Measurements from ENCODE around the gene RAB1A.
"Not testable (repeated sequence)": the region's sequence is repeated elsewhere in the genome, so short reads cannot be mapped to it uniquely, and the experiment has no call there.

RAB1A gene

DNA sequence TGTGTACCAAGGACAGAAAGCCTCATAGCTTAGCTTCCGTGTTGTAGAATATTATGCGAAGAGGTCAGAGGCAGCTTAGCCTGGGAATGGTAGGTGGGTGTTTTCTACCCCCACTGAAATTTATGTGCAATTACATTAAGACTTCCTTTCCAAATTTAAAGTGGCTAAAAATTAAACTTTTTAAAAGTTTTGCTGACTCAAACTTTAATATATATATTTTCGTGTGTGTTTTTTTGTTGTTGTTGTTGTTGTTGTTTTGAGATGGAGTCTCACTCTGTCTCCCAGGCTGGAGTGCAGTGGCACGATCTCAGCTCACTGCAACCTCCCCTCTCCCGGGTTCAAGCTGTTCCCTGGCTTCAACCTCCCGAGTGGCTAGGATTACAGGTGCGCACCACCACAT is 4.3 kb upstream of the RAB1A start:
- DNase-seq: no peak

DNA sequence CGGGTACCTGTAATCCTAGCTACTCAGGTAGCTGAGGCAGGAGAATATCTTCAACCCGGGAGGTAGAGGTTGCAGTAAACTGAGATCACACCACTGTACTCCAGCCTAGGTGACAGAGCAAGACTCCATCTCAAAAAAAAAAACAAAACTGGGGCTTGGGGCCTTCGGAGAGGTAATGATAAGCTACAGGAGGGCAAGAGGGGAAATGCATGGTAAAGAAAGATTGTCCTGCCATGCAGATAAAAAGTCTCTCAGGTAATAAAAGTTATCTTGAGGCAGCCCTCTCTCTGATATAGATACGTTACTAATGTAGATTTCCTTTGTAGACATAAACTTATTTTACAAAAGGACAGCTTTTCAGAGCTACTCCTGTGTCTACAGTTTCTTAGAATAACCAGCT is 3.7 kb upstream of the RAB1A start:
- no peak for DNase-seq

DNA sequence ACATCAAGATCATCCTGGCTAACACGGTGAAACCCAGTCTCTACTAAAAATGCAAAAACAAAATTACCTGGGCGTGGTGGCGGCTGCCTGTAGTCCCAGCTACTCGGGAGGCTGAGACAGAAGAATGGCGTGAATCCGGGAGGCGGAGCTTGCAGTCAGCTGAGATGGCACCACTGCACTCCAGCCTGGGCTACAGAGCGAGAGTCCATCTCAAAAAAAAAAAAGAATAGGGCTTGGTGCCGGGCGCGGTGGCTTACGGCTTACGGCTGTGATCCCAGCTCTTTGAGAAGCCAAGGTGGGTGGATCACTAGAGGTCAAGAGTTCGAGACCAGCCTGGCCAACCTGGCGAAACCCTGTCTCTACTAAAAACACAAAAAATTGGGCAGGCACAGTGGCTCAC is 3.0 kb upstream of the RAB1A start:
- not testable (repeated sequence) for DNase-seq

DNA sequence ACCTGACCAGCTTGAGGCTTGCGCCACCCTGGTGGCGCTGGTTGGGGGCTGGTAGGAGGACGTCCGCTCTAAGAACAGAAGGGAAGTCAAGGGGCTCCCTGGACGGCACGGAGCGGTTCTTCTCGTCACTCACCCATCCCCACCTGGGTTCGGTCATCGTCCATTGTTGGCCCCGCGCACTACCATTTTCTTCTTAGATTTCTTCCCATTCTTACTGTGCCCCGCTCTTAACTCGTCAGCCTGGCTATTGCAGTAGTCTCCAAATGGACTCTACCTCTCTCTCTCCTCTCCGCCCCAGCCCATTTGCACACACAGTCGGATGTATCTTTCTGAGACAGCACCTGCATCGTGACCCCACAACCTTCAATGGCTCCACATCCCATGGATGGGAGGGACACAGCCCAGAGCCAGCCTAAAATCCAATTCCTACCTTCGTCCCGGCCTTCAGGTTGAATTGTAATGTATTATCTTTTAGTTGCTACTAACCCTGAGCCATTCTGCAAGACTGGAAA is 814 bp upstream of the RAB1A start:
- no peak for DNase-seq

DNA sequence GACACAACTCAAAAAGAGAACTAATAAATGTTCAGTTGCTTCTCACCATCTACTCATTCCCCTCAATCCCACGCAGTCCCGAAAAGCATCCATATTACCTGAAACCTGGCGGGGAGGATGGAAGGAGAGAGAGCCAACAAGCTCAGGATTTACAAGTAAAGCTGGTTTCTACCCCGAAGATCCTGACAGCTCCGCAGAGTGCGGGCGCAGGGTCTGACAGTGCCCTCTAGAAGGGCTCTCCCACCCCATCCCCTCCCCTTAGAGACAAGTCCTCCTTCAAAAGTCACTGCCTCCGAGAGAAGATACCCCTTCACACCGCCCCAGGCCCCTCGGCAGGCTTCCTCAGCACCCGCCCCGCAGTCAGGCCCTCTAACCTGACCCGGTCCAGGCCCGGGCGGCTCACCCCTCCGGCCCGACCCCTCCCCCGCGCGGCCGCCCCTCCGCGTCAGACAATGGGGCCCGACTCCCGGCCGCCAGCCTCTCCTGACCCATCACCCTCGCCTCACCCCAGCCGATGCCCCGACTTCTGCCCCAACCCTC is 550 bp downstream of the RAB1A start:
- DNase-seq: no peak

DNA sequence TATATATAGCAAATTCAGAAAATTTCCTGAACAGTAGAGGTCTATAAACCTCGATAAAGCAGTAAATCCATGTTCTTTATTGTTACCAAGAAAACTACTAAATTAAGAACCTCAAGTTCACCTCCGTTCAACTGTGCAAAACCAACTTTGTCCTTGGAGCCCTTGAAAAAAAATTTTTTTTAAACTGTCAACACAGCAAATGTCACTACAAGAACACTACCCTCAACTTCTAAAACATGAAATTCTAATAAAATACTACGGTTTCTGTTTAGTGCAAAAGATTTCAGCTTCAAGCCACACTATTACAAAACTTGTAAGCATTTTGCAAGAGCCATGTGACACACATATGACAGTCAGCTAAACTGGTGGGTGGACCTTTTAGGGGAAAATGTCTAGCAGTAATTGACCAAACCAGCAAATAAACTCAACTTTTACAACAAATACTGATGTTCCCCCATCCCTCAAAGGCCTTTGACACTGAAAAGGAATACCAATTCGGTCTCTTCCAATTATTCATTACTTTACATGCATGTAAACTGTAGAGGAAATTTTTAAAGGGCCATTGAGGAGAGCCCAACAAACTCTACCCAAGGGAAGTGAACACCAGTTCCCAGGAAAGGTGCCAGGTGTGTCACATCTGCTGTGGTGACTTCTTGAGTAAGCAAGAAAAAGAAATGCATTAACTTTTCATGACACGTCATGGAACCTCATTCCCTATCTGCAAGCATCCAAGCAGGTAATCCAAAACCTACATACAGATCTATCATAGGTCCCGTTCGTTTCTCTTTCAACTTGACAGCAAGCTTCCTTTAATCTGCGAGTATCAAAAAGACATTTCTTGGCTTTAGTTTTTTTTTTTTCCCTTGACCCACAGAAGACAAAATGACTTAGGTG is 1.4 kb downstream of the RAB1A start:
- DNase-seq: no peak

DNA sequence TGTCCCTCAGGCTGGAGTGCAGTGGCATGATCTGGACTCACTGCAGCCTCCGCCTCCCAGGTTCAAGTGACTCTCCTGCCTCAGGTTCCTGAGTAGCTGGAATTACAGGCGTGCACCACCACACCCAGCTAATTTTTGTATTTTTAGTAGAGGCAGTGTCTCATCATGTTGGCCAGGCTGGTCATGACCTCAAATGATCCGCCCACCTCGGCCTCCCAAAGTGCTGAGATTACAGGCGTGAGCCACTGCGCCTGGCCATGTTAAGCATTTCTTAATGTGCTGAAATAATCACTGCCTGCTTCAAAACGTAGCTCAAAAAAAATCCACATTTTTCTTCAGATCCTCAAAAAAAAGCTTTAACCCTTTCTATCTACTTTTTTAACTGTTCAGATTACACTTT is 4.4 kb downstream of the RAB1A start:
- not testable (repeated sequence) for DNase-seq

DNA sequence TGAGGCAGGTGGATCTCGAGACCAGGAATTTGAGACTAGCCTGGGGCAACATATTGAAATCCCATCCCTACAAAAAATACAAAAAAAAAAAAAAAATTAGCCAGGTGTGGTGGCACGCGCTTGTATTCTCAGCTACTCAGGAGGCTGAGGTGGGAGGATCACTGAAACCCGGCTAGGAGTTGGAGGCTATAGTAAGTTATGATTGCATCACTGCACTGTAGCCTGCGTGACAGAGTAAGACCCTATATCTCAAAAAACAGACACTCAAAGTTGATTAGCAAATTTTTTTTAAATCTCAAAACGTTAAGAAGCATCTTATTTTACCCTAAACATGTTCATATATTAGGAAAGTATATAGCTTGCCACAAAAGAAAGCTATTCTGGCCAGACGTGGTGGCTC is 7.6 kb downstream of the RAB1A start:
- no peak for DNase-seq

DNA sequence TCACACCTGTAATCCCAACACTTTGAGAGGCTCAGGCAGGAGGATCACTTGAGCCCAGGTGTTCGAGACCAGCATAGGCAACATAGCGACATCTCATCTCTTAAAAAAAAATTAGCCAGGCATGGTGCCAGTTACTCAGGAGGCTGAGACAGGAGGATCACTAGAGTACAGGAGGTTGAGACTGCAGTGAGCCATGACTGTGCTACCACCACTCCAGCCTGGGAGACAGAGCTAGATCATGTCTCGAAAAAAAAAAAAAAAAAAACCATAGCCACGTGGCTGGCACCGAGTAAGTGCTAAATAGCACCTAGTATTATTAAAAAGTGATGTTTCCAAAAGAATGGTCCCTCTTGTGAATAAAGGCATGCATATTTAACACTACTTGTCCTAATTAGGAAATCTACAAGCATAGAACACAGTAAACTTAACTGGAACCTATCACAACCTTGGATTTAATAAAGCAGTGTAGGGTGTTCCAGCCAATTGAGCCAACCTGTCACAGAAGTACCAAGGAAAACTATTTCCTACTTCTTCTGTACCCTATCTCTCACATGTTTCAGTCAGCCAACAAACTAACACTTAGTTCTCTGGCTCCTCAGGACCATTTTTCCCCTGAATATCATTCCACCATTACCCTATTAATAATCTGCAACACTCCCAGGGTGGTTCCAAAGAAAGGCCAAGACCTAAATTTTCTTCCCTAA is 8.8 kb downstream of the RAB1A start:
- no peak for DNase-seq

DNA sequence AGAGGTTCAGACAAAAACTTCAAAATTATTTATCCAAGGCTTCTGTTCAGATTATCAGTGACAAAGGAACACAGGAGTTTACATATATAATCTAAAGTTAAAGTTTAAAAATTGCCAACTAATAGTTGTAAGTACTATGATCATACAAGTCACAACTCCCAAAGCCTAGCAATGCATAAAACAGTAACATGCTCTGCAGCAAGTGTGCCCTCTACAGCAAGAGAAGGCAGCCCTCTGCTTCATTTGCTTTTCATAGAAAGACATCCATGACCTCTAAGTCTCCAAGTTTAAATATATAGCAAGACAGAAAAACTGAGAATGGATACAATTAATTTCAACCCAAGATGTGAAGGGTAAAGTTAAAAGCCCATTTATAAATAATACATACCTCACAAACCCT is 13.3 kb downstream of the RAB1A start:
- no peak for DNase-seq

DNA sequence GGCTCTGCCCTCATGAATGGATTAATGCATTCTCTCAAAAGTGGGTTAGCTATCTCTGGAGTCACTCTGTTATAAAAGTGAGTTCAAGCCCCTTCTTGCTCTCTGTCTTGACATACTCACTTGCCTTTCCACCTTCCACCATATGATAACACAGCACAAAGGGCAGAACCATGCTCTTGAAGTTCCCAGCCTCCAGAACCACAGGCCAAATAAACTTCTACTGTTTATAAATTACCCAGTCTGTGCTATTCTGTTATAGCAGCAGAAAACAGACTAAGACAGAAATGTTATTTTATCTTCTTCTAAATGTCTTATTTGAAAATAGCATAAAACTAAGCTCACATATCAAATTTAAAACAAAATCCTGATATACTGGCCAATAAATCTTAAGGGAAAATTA is 15.0 kb downstream of the RAB1A start:
- no peak for DNase-seq

DNA sequence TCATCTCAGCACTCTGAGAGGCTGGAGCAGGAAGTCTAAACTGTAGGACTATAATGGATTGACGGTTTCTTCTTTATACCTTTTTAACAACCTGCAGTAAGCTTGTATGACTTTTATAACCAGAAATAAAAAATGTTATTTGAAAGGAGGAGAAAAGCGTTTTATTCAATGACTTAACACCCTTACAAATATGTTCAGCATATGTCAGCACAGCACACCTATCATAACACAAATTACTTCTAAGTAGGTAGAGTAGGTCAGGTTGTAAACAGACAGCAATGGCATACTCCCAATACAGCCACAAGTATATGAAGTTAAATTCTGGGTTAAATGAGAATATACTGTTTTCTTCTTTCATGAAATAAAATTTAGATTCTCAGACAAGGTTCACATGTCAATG is 16.1 kb downstream of the RAB1A start:
- no peak for DNase-seq

DNA sequence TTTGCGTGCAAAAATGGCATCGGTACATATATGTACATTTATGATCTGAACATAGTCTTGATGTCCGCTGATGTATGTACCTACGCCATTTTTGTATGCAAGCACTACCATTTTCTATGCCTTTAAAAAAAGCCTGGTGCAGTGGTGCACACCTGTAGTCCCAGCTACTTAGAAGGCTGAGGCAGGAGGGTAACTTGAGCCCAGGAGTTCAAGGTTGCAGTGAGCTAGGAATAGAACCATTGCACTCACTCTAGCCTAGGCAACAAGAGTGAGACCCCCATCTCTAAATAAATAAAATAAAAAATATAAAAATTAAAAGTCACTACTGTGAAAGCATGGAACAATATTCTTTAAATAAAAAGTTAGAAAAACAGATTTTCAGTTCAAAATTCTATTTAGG is 16.7 kb downstream of the RAB1A start:
- no peak for DNase-seq

DNA sequence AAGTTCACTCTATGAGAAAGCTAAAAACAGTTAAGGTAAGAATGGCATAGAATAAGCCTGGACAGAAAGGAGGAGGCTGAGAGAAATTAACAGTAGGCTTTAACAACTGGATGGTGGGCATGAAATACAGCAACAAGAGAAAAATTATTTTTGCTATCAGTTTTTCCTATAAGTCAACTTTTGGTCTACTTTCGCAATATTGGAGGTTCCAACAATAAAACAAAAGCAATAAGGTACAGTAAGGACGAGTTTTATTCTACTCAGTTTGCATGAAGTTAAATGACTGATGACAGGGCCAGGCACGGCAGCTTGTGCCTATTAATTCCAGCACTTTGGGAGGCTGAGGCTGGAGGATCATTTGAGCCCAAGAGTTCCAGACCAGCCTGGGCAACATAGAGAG is 17.3 kb downstream of the RAB1A start:
- no peak for DNase-seq

DNA sequence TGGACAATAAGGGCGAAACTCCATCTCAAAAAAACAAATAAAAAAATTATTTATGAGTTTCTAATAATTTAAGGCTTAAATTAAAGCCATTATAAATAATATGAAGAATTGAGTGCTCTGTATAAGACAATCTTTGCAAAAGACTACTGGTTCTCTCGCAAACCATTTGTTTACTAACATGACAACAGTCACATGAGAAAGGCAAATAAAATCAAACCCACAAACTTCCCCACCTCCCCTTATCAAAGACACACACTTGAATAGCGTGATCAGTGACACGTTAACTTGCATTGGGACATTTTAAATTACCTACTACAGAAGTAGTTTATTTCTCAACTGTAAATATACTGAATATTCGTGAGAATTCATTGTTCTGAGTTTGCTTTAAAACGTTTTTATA is 21.1 kb downstream of the RAB1A start:
- DNase-seq: no peak

DNA sequence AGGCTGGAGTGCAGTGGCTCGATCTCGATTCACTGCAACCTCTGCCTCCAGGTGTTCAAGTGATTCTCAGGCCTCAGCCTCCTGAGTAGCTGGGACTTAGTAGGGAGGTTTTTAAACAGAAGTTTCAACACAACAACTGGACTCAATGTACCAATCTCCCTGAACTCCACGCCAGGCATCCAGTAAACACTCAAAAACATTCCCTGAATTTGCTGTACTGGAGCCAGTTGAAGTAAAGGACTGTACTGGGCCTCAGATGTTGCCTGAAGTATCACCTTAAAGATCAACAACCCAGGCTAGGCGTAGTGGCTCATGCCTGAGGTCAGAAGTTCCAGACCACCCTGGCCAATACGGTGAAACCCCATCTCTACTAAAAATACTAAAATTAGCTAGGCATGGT is 22.4 kb downstream of the RAB1A start:
- no peak for DNase-seq

DNA sequence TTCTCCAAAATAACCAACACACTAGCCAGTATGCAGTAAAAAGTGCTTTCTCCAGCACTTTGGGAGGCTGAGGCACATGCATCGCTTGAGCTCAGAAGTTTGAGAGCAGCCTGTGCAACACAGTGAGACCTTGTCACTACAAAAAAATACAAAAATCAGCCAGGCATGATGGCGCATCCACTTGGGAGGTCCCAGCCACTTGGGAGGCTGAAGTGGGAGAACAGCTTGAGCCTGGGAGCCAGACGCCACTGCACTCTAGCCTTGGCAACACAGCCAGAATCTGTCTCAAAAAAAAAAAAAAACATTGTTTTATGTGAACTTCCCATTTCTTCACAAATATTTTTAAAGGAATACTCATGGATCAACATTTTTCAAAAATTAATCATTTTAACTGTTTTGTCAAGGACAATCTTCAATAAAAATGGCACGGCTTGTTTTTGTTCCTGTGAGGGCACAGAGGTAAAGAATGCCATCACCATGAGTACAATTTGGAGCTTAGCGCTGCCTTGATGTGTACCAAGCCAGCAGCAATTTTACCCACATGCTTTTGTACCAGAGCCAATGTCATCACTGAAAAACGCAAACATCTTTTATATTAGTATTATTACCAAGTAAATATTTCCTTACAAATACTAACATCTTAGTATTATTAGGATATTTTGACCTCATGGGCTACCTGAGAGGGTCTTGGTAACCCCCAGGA is 26.7 kb downstream of the RAB1A start:
- DNase-seq: peak; percentile 17

DNA sequence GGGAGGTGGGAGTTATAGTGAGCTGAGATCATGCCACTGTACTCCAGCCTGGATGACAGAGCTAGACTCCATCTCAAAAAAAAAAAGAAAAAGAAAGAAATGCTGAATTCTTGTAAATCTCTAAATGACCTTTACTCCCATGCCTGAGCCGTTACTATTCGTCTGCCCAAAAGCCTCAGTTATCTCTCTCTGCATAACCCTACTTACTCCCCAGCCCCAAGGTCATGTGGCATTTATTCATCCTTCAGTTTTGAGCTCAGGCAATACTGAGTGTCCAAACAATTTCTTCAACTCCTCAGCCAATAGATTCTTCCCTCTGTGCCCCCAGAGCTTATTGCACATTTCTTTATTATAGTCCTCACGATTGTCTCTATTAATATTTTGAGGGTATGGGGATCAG is 28.8 kb downstream of the RAB1A start:
- DNase-seq: no peak

DNA sequence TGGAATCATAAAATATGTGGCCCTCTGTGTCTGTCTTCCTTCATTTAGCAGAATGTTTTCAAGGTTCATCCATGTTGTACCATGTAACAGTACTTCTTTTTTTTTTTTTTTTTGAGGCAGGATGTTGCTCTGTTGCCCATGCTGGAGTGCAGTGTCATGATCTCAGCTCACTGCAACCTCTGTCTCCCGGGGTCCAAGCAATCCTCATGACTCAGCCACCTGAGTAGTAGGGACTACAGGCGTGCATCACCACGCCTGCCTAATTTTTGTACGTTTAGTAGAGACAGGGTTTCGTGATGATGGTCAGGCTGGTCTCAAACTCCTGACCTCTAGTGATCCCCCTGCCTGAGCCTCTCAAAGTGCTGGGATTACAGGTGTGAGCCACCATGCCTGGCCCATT is 31.2 kb downstream of the RAB1A start:
- DNase-seq: no peak

DNA sequence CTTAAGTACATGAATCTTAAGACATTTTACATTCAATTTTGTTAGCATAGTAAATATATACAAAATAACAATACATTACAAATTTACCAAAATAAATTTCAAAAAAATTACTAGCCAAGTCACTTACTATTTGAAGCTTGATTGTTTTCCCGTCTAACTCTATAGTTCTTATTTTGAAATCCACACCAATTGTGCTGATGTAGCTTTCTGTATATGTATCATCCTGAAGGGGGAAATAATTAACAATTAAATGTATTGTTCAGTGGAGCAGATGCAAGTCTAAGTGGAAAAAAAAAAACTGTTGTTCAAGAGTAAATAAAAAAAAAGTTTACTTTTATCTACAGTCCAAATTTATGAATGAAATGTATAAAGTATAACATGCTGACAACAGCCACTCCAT is 32.1 kb downstream of the RAB1A start:
- no peak for DNase-seq

DNA sequence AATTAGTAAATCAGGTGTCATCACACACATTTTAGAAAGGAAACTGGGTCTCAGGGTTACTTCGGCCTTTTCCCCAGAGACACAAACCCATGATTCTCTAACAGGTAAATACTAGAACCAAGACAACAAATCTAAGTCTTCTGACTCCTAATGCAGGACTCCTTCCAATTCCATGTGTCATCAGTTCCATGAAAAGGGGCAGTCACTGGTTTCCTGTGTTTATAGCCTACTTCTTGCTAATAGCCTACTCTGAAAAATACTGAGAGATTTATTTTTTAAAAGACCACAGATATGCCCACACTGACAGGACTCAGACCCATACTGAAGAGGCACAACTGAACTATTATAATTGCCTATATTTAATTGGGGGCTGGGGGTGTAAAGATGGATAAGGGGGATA is 33.0 kb downstream of the RAB1A start:
- DNase-seq: no peak

DNA sequence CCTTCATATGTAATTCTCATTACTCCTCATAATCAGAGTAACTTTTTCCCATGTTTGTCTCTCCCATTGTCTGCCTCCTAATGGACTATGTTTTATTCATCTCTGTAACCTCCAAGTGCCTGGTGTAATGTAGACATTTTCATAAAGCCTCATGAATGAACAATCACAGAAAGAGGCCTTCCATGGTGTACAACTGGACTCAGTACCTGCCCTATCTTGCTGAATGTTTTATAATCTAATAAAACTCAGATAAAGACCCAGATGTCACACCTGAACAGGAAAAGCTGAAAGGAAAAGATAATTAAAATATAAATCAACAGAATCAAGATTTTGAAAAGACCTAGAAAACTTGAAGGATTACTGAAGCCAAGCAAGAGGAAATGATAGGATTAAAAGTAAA is 36.7 kb downstream of the RAB1A start:
- no peak for DNase-seq

DNA sequence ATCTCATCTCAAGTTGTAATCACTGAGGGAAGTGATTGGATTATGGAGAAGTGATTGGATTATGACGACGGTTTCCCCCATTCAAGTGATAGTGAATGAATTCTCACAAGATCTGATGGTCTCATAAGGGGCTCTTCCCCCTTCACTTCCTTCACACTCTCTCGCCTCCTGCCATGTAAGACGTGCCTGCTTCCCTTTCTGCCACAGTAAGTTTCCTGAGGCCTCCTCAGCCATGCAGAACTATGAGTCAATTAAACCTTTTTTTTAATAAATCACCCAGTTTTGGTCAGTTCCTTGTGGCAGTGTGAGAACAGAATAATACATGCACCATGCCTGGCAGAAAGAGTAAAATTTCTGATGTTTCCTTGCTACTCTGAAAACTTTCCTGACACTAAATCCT is 37.1 kb downstream of the RAB1A start:
- no peak for DNase-seq

DNA sequence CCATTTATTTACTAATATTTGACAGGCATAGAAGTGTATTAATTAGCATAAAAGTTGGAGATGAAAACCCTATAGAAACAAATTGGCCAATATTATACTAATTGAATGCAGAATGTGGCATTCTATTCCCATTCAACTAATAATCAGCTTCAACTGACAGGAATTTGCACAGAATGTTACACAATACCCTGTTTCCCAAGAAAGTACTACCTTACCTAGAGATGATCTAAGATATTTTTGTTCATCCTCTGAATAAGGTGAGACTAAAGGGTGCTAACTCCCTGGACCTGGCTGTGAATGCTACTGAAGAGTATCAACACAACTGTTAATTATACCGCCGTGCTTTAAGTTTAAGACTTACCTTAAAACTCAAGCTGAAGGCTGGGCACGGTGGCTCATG is 44.8 kb downstream of the RAB1A start:
- DNase-seq: no peak

Measured in NCI-H1105 (cell line).